Neural cell (in vitro differentiated cells): ENCODE data around the gene PIP4P1. TPM values are rescaled to one million over a fixed set of nuclear protein-coding genes. Genes with fewer than 3 reads are reported as not detected.

ENCODE experiments used
- H2AFZ ChIP-seq: fragments of 200-600, 300-800 bp; sonication (generic), shearing (Covaris generic); 2 replicates; pipeline ENCODE4 v1.6.0; 2014; ENCODE audit warnings: low read depth, mild to moderate bottlenecking, antibody characterized with exemption, low read length, moderate library complexity
- H3F3A ChIP-seq: fragments of 200-600 bp; shearing (Covaris generic); 2 replicates; pipeline ENCODE4 v1.6.1; 2016; ENCODE audit warnings: mild to moderate bottlenecking, moderate library complexity, mixed read lengths, antibody characterized with exemption, low read length; ENCODE audit not compliant: insufficient read depth, poor library complexity, severe bottlenecking
- H3K27ac ChIP-seq: fragments of 200-600, 300-800 bp; sonication (generic), shearing (Covaris generic); 2 replicates; pipeline ENCODE4 v1.5.1; 2014; ENCODE audit warnings: mild to moderate bottlenecking, low read length, moderate library complexity
- H3K27me3 ChIP-seq: fragments of 300-800, 200-600 bp; sonication (generic), shearing (Covaris generic); 2 replicates; pipeline ENCODE4 v1.6.0; 2014; ENCODE audit warnings: mild to moderate bottlenecking, low read depth, low read length, moderate library complexity; ENCODE audit not compliant: insufficient read depth
- H3K36me3 ChIP-seq: fragments of 300-800, 200-600 bp; sonication (generic), shearing (Covaris generic); 2 replicates; pipeline ENCODE4 v1.5.1; 2014; ENCODE audit warnings: mild to moderate bottlenecking, antibody characterized with exemption, low read length, moderate library complexity; ENCODE audit not compliant: insufficient read depth
- H3K4me2 ChIP-seq: fragments of 300-800, 200-600 bp; sonication (generic), shearing (Covaris generic); 2 replicates; pipeline ENCODE4 v1.6.0; 2014; ENCODE audit warnings: mild to moderate bottlenecking, low read length
- H3K4me3 ChIP-seq: fragments of 300-800, 200-600 bp; sonication (generic), shearing (Covaris generic); 2 replicates; pipeline ENCODE4 v1.5.1; 2014; ENCODE audit warnings: mild to moderate bottlenecking, low read length, moderate library complexity
- H3K79me2 ChIP-seq: fragments of 200-600 bp; shearing (Covaris generic); replicated peaks from 2 replicates; pipeline ENCODE4 v1.6.0; 2014; ENCODE audit warnings: mild to moderate bottlenecking, low read length, moderate library complexity; ENCODE audit not compliant: insufficient read depth
- H3K9ac ChIP-seq: fragments of 300-800, 200-600 bp; sonication (generic), shearing (Covaris generic); 2 replicates; pipeline ENCODE4 v1.6.1; 2016; ENCODE audit warnings: mild to moderate bottlenecking, low read length, mixed read lengths
- H3K9me2 ChIP-seq: fragments of 200-600 bp; shearing (Covaris generic); 2 replicates; pipeline ENCODE4 v1.6.1; 2016; ENCODE audit warnings: mild to moderate bottlenecking, low read length, mixed read lengths; ENCODE audit not compliant: insufficient read depth
- H3K9me3 ChIP-seq: fragments of 200-600, 300-800 bp; sonication (generic), shearing (Covaris generic); 2 replicates; pipeline ENCODE4 v1.6.1; 2016; ENCODE audit warnings: mild to moderate bottlenecking, mixed run types, low read length, moderate library complexity, mixed read lengths
- H4K20me1 ChIP-seq: fragments of 200-600 bp; shearing (Covaris generic); 2 replicates; pipeline ENCODE4 v1.6.1; 2016; ENCODE audit warnings: mild to moderate bottlenecking, mixed run types; ENCODE audit not compliant: insufficient read depth
- EP300 ChIP-seq: fragments of 450-650 bp; conservative IDR thresholded peaks from 2 replicates; pipeline ENCODE4 v1.6.1; 2014; ENCODE audit warnings: antibody characterized with exemption, mild to moderate bottlenecking, moderate library complexity; ENCODE audit not compliant: poor library complexity, severe bottlenecking
- EZH2 ChIP-seq: fragments of 200-600, 300-800 bp; shearing (Covaris generic), sonication (generic); IDR thresholded peaks from 2 replicates; pipeline ENCODE4 v1.6.1; 2014; ENCODE audit warnings: antibody characterized with exemption, low read length, borderline replicate concordance, mild to moderate bottlenecking; ENCODE audit not compliant: insufficient read depth, poor library complexity, severe bottlenecking
- MXI1 ChIP-seq: fragments of 450-650 bp; conservative IDR thresholded peaks from 2 replicates; pipeline ENCODE4 v1.6.1; 2014; ENCODE audit warnings: antibody characterized with exemption, mild to moderate bottlenecking; ENCODE audit not compliant: poor library complexity, severe bottlenecking
- POLR2AphosphoS5 ChIP-seq: IDR thresholded peaks from 2 replicates; pipeline ENCODE4 v1.6.1; 2012
- RAD21 ChIP-seq: fragments of 450-650 bp; conservative IDR thresholded peaks from 2 replicates; pipeline ENCODE4 v1.6.1; 2014; ENCODE audit warnings: antibody characterized with exemption, mild to moderate bottlenecking, moderate library complexity
- SMC3 ChIP-seq: fragments of 450-650 bp; conservative IDR thresholded peaks from 2 replicates; pipeline ENCODE4 v1.6.1; 2014; ENCODE audit warnings: antibody characterized with exemption, mild to moderate bottlenecking, moderate library complexity; ENCODE audit not compliant: poor library complexity
- TAF1 ChIP-seq: IDR thresholded peaks from 2 replicates; pipeline ENCODE4 v1.6.1; 2012; ENCODE audit warnings: low read depth
- polyA plus RNA-seq: library from polyadenylated mRNA; depleted of rRNA; stranded (reverse); fragments of >200 nt; gene quantifications from 2 replicates; pipeline ENCODE4 v1.2.3, GENCODE V29; 2014
- TF ChIP-seq, protein P1 (sequence below): fragments of 450-650 bp; IDR thresholded peaks from 2 replicates; pipeline ENCODE4 v1.5.1; 2014; ENCODE audit warnings: antibody characterized with exemption, mild to moderate bottlenecking, moderate library complexity; ENCODE audit not compliant: poor library complexity, severe bottlenecking
- TF ChIP-seq, protein P2 (sequence below): IDR thresholded peaks from 2 replicates; pipeline ENCODE4 v1.6.1; 2012; ENCODE audit warnings: borderline replicate concordance

The PIP4P1 gene
- polyA plus RNA-seq, 1 donor from 2014 or later = 77.2 TPM

DNA sequence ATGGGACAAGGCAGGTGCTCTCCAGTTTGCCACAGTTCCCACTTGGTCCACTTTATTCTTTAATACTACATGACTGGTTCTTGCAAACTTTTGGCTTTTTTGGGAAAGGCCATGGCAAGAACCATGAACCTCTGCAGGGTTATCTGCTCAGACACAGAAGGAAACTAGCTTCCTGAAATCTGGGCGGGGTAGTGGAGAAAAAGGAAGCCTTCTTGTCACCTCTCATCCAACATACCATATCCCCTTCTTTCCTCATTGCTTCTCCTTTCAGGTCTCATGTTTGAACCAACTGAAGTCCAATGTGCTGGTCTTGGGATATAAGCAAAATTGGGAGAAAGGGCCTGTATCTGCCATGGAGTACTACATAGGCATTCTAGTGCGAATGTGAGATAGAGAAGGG lies 19.8 kb downstream of the PIP4P1 start:
- Histone ChIP-seq H3F3A (no peaks in the 10 kb centered on the region), H3K27me3 (no peaks in the 10 kb centered on the region), H3K9me2 (no peaks in the 10 kb centered on the region), H3K27ac (no peak overlapping the region), H4K20me1 (no peaks in the 10 kb centered on the region), H3K4me2 (no peak overlapping the region), H3K79me2 (no peaks in the 10 kb centered on the region), H3K36me3 (peaks cover 8% of the 10 kb centered on the region), H2AFZ (no peak overlapping the region), H3K4me3 (no peak overlapping the region), H3K9ac (no peak overlapping the region), H3K9me3 (peaks cover 4% of the 10 kb centered on the region)
- TF ChIP-seq RAD21 = no peak
- TF ChIP-seq MXI1 = no peak
- no peak for TF ChIP-seq POLR2AphosphoS5

DNA sequence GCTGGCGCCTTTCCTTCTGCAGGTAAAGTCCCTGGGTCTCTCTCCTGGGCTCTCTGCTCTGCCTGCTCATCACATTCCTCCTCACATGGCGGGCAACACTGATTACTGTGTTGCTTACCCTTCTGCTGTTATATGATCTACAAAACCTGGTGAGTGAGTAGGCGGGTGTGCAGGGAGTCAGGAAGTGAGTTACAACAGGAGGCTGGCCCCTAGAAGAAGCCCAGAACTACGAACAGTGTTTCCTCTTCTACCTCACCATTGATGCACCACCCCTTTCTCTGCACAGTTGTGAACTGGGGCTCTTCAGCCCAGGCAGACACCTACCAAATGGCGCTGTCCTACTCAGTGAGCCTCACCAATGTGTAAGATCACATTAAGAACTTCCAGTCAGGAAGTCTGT lies 20.4 kb downstream of the PIP4P1 start:
- Histone ChIP-seq H3K9ac (no peak overlapping the region), H3K79me2 (no peaks in the 10 kb centered on the region)
- TF ChIP-seq SMC3 = no peak
- no peak for TF ChIP-seq TAF1
- no peak for TF ChIP-seq EZH2
- no peak for TF ChIP-seq EP300

DNA sequence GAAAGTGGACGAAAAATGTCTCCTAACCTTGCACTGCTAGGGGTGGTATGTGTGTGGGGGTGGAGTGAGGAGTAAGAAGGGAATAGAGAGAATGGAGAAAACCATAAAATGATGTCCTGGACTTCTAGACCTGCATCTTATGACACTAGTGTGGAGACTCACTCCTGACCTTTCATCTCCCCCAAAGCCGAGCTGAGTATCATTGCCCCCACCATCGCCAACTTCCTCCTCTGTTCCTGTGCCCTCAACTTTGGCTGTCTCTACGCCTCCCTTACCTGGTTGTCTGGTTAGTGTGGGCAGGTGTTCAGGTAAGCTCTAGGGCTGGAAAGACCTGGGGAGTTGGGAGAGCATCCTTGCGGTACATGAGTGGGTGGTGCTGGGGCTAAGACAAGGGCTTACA lies 20.8 kb downstream of the PIP4P1 start:
- Histone ChIP-seq H3K4me2 (no peak overlapping the region), H4K20me1 (no peaks in the 10 kb centered on the region), H3K79me2 (no peaks in the 10 kb centered on the region), H3K9me3 (peaks cover 4% of the 10 kb centered on the region), H2AFZ (no peak overlapping the region), H3K27me3 (no peaks in the 10 kb centered on the region), H3K9ac (no peak overlapping the region), H3K9me2 (no peaks in the 10 kb centered on the region), H3K36me3 (no peaks in the 10 kb centered on the region), H3K4me3 (no peak overlapping the region), H3K27ac (no peak overlapping the region), H3F3A (no peaks in the 10 kb centered on the region)
- no peak for TF ChIP-seq POLR2AphosphoS5
- TF ChIP-seq, protein P1, sequence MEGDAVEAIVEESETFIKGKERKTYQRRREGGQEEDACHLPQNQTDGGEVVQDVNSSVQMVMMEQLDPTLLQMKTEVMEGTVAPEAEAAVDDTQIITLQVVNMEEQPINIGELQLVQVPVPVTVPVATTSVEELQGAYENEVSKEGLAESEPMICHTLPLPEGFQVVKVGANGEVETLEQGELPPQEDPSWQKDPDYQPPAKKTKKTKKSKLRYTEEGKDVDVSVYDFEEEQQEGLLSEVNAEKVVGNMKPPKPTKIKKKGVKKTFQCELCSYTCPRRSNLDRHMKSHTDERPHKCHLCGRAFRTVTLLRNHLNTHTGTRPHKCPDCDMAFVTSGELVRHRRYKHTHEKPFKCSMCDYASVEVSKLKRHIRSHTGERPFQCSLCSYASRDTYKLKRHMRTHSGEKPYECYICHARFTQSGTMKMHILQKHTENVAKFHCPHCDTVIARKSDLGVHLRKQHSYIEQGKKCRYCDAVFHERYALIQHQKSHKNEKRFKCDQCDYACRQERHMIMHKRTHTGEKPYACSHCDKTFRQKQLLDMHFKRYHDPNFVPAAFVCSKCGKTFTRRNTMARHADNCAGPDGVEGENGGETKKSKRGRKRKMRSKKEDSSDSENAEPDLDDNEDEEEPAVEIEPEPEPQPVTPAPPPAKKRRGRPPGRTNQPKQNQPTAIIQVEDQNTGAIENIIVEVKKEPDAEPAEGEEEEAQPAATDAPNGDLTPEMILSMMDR = no peak
- TF ChIP-seq, protein P2, sequence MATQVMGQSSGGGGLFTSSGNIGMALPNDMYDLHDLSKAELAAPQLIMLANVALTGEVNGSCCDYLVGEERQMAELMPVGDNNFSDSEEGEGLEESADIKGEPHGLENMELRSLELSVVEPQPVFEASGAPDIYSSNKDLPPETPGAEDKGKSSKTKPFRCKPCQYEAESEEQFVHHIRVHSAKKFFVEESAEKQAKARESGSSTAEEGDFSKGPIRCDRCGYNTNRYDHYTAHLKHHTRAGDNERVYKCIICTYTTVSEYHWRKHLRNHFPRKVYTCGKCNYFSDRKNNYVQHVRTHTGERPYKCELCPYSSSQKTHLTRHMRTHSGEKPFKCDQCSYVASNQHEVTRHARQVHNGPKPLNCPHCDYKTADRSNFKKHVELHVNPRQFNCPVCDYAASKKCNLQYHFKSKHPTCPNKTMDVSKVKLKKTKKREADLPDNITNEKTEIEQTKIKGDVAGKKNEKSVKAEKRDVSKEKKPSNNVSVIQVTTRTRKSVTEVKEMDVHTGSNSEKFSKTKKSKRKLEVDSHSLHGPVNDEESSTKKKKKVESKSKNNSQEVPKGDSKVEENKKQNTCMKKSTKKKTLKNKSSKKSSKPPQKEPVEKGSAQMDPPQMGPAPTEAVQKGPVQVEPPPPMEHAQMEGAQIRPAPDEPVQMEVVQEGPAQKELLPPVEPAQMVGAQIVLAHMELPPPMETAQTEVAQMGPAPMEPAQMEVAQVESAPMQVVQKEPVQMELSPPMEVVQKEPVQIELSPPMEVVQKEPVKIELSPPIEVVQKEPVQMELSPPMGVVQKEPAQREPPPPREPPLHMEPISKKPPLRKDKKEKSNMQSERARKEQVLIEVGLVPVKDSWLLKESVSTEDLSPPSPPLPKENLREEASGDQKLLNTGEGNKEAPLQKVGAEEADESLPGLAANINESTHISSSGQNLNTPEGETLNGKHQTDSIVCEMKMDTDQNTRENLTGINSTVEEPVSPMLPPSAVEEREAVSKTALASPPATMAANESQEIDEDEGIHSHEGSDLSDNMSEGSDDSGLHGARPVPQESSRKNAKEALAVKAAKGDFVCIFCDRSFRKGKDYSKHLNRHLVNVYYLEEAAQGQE = no peak
- TF ChIP-seq EZH2 = no peak
- TF ChIP-seq SMC3 = no peak
- TF ChIP-seq RAD21 = no peak
- TF ChIP-seq MXI1 = no peak
- TF ChIP-seq TAF1 = no peak
- no peak for TF ChIP-seq EP300

More for the DNA sequence above, 20.4 kb downstream of the PIP4P1 start:
- peaks cover 4% of the 10 kb centered on the region for H3K9me3 ChIP-seq
- H3K4me3 ChIP-seq = no peak overlapping the region
- H3K27me3 ChIP-seq = no peaks in the 10 kb centered on the region
- H2AFZ ChIP-seq = no peak overlapping the region
- no peak overlapping the region for H3K4me2 ChIP-seq
- H3K27ac ChIP-seq = no peak overlapping the region
- no peaks in the 10 kb centered on the region for H3K9me2 ChIP-seq
- H4K20me1 ChIP-seq = no peaks in the 10 kb centered on the region
- H3F3A ChIP-seq = no peaks in the 10 kb centered on the region
- H3K36me3 ChIP-seq = peaks cover 2% of the 10 kb centered on the region
